Left ventricle myocardium superior (tissue), 1 donor: ENCODE data around the gene TIMM44. TPM values are rescaled to one million over a fixed set of nuclear protein-coding genes. Genes with fewer than 3 reads are reported as not detected.

Source experiments
- ATAC-seq: fragments of 200-7000 bp; cut with Tn5 transposase; one replicate; pipeline ENCODE4 v1.9.1; 2020; ENCODE audit warnings: mild to moderate bottlenecking, moderate library complexity
- DNase-seq: peaks from one replicate; pipeline ENCODE4 v3.0.0-alpha.2; 2020
- intact Hi-C: fragments of 100-400 bp; cut with micrococcal nuclease; formaldehyde crosslinking; loops from one replicate; pipeline ENCODE4 v1.11.0; 2022
- total RNA-seq: library from RNA; stranded (reverse); fragmentation: NEBNext Ultra II Directional; extraction: Animal tissue kit (Norgen Biotek cat#: 25700); gene quantifications from one replicate; pipeline ENCODE4 v1.2.1, GENCODE V29; 2021
- donor health status: DM: no; HTN: yes; CAD: no; lungs with severe emphysema.

Gene TIMM44
- total RNA-seq, 1 donor from 2014 or later = 115 TPM

DNA sequence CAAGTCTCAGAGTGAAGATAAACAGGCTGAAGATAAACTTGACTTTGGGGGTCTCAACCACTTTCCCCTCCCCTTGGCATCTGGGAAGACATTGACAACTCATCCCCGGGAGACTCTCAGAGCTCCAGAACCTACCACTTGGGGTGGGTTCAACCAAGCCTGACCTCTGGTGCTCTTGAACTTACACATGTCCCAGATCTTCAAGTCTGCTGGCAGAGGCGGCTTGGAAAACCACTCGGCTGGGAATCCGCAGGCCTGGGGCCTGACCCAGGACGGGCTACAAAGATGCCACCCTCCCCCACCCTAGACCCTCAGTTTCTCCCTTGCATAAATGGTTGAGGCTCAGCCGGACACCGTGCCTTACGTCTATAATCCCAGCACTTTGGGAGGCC is 54.6 kb downstream of the TIMM44 start:
- intact Hi-C loops = no loop called here
- ATAC-seq = no peak

DNA sequence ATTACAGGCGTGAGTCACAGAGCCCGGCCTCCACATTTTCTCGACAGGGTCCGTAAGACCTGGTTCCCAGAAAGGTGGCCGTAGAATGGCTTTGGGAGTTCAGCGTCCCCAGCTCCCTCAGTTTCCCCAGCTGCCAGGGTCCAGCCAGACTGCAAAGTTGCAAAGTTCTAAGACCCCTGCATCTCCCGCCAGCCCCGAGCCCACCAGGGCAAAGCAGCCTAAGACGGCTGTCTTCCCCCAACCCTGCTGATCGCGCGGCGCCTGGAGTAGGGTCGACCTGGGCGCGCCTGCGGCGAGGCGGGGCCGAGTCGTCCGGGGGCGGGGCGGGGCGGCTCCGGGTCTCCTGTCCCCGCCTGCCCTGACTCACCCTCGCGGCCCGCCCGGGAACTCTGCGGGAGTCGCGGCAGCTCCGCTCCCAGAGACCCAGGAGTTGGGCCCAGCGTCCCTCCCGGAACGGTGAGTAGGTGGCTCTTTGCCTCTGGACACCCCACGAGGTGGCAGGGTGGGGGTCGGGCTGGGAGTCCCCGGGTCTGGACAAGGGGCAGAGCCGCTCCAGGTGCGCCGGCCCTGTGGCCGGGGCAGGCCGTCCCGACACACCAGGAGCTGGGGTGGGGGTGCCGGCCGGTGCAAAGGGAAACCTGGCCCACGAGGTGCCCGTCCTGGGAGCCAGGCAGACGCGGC is 55.2 kb downstream of the TIMM44 start, which contains the start of gene LRRC8E:
TSS of gene LRRC8E (plus strand) at position 366 of the 681 bp plus-strand sequence. CDS start 7,094 bp downstream, outside the sequence.
- ATAC-seq = peak; percentile 94
- intact Hi-C loops = no loop called here
- peak; percentile 65 for DNase-seq

More for the DNA sequence above, 54.6 kb downstream of the TIMM44 start:
- no peak for DNase-seq

- ATAC-seq (no peak), DNase-seq (no peak)
- intact Hi-C loops = no loop called here
These were observed 55.9 kb downstream of the TIMM44 start for GRCh38 chr19:7887408-7888144.

GRCh38 chr19:7885818-7886217 is 57.6 kb downstream of the TIMM44 start:
- ATAC-seq (no peak), DNase-seq (no peak)
- intact Hi-C loops = no loop called here

DNA sequence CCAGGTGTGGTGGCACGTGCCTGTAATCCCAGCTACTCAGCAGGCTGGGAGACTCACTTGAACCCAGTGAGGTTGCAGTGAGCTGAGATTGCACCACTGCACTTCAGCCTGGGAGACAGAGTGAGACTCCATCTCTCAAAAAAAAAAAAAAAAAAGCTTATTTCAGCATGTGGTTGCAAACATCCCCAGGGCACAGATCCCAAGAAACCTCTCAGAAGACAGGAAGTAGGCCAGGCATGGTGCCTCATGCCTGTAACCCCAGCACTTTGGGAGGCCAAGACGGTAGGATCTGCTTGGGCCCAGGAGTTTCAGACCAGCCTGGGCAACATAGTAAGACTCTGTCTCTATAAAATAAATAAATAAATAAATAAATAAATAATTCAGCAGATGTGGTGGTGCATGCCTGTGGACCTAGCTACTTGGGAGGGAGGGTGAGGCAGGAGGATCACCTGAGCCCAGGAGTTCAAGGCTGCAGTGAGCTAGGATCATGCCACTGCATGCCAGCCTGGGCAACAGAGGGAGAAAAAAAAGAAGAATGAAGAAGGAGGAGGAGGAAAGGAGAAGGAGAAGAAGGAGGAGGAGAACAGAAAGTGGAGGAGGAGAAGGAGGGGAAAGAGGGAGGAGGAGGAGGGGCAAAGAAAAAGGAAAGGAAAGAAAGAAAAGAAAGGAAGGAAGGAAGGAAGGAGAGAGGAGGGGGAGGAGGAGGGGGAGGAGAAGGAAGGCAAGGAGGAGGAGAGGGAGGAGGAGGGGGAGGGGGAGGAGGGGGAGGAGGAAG is 59.5 kb downstream of the TIMM44 start:
- no peak for ATAC-seq
- intact Hi-C loops = no loop called here
- no peak for DNase-seq

GRCh38 chr19:7883105-7883504 is 60.4 kb downstream of the TIMM44 start:
- no peak for DNase-seq
- intact Hi-C loops = no loop called here
- no peak for ATAC-seq

- ATAC-seq = no peak
- DNase-seq = no peak
- intact Hi-C loops = no loop called here
These were observed 61.6 kb downstream of the TIMM44 start for GRCh38 chr19:7881910-7882309.

DNA sequence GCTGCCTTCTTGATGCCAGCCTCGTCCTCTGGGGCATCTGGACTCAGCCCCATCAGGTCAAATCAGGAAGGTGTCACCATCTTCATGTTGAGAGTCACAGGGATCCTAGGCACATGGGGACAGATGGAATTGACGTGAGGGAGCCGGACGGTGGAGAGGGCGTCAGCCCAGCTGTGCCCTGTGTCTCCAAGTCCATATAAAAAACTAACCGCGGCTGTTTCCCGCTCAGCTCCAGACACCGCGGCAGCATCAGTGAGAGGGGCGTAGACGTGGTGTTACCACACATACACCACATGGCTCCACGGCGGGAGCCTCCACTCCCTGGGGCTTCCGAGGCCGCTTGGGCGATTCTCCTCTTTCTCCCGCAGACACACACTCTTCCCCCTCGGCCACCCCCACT is 63.6 kb downstream of the TIMM44 start:
- no peak for DNase-seq
- intact Hi-C loops = no loop called here
- no peak for ATAC-seq

DNA sequence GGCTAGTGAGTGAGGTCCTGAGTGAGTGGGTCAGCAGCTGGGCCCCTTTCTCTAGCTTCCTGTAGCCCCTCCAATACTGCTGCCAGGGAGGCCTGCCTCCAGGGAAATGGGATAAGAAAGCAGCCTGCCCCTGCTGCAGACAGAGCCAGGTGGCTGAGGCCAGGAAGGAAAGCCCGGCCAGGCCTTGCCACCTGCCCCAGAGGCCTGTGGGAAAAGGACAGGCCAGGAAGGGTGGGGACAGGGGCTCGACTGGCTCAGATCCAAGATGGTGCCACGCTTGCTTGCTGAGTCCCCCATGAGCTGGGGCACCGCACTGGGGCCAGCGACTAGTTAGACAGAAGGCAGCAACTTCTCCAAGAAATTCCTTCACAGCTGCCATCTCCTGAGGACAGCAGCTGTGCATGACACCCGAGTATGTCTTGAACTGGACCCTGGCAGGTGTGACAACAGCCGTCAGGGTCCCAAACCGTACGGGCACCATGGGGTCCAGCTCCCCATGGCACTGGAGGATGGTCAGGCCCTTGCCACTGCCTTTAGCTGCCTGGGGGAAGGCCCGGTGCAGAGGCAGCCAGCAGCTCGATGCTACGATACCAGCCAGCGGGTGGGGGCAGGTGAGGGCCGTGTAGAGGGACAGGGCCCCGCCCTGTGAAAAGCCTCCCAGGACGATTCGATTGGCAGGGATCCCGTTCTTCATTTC is 64.2 kb downstream of the TIMM44 start:
- intact Hi-C loops = no loop called here
- ATAC-seq = no peak
- no peak for DNase-seq

GRCh38 chr19:7877249-7877836 is 66.1 kb downstream of the TIMM44 start:
- intact Hi-C loops = no loop called here
- DNase-seq (no peak), ATAC-seq (no peak)

Other genes starting within 250 kb of the TIMM44 start
- 0.17 TPM for gene FCER2, start 241.5 kb downstream of the TIMM44 start, total RNA-seq
- gene CLEC4G, start 211.6 kb downstream of the TIMM44 start, total RNA-seq = 0.42 TPM
- gene CD209, start 196.1 kb downstream of the TIMM44 start, total RNA-seq = 10.0 TPM
- gene CLEC4M, start 180.4 kb downstream of the TIMM44 start, total RNA-seq = not detected
- gene EVI5L, start 113.4 kb downstream of the TIMM44 start, total RNA-seq = 23.5 TPM
- gene PRR36, start 69.3 kb downstream of the TIMM44 start, total RNA-seq = 0.15 TPM
- 3.1 TPM for gene LRRC8E, start 55.2 kb downstream of the TIMM44 start, total RNA-seq
- 30.4 TPM for gene MAP2K7, start 39.8 kb downstream of the TIMM44 start, total RNA-seq
- gene TGFBR3L, start 28.8 kb downstream of the TIMM44 start, total RNA-seq = 11.4 TPM
- gene SNAPC2, start 23.3 kb downstream of the TIMM44 start, total RNA-seq = 9.7 TPM
- 0.20 TPM for gene CTXN1, start 17.5 kb downstream of the TIMM44 start, total RNA-seq
- gene ELAVL1, start 62.0 kb upstream of the TIMM44 start, total RNA-seq = 53.3 TPM
- gene CCL25, start 109.1 kb upstream of the TIMM44 start, total RNA-seq = not detected
- not detected for gene FBN3, start 205.9 kb upstream of the TIMM44 start, total RNA-seq